Heart right ventricle (tissue), 16 donors: ENCODE data around the gene NR2C1. TPM values are rescaled to one million over a fixed set of nuclear protein-coding genes. Genes with fewer than 3 reads are reported as not detected.

Experiments used
- ATAC-seq, 8 donors: fragments of 200-7000 bp; cut with Tn5 transposase; one replicate each; pipeline ENCODE4 v1.9.1; 2020; ENCODE audit warnings: mild to moderate bottlenecking in 8 of 8, moderate library complexity in 8 of 8, moderate number of reproducible peaks in 1 of 8
- DNase-seq, 2 donors: peaks; one replicate each; pipeline ENCODE4 v3.0.0-alpha.2; 2020
- H3K27ac ChIP-seq, 10 donors: fragments of 200-600 bp; sonication (generic) in 2 of 10; one replicate each; pipeline versions ENCODE4 v1.5.0 to v1.8.0; 2020 to 2022; ENCODE audit warnings: mild to moderate bottlenecking in 3 of 10
- H3K27me3 ChIP-seq, 7 donors: fragments of 200-600 bp; one replicate each; pipeline ENCODE4 v1.8.0; 2021 to 2022; ENCODE audit warnings: mild to moderate bottlenecking in 2 of 7
- H3K36me3 ChIP-seq, 9 donors: fragments of 200-600 bp; sonication (generic) in 1 of 9; one replicate each; pipeline versions ENCODE4 v1.5.0 to v1.8.0; 2020 to 2022; ENCODE audit warnings: mild to moderate bottlenecking in 2 of 9
- H3K4me1 ChIP-seq, 9 donors: fragments of 200-600 bp; sonication (generic) in 1 of 9; one replicate each; pipeline versions ENCODE4 v1.5.0 to v1.8.0; 2020 to 2022; ENCODE audit warnings: mild to moderate bottlenecking in 4 of 9
- H3K4me3 ChIP-seq, 10 donors: fragments of 200-600 bp; sonication (generic) in 2 of 10; one replicate each; pipeline versions ENCODE4 v1.5.0 to v1.8.0; 2020 to 2022; ENCODE audit warnings: mild to moderate bottlenecking in 7 of 10, moderate library complexity in 2 of 10
- H3K9me3 ChIP-seq, 11 donors: fragments of 200-600 bp in 10 of 11; sonication (generic) in 2 of 11; one replicate each; pipeline versions ENCODE4 v1.5.0 to v1.8.0; 2013 to 2022; ENCODE audit warnings: mild to moderate bottlenecking in 2 of 11, control low read depth in 1 of 11, moderate library complexity in 1 of 11
- CTCF ChIP-seq, 9 donors: fragments of 200-600 bp; sonication (generic) in 2 of 9; IDR thresholded peaks; one replicate each; pipeline versions ENCODE4 v1.5.0 to v1.8.0; 2021 to 2022; ENCODE audit warnings: antibody characterized with exemption in 9 of 9, mild to moderate bottlenecking in 5 of 9, moderate library complexity in 1 of 9
- WGBS, 2 donors: extraction: QIAGEN DNeasy Blood & Tissue Kit; methylation state at CpG; one replicate each; pipeline ENCODE4 v1.1.7; 2013; ENCODE audit warnings: inconsistent platforms in 1 of 2; 5-methylcytosine and 5-hydroxymethylcytosine counted together
- intact Hi-C, 10 donors: fragments of 100-400 bp; cut with DNase I; formaldehyde crosslinking; loops; one replicate each; pipeline versions ENCODE4 v1.11.1 to v1.14.2; 2022
- polyA plus RNA-seq, 2 donors: library from polyadenylated mRNA; stranded (reverse); fragments of 200-250 nt; gene quantifications; one replicate each; pipeline ENCODE4 v1.2.3, GENCODE V29; 2013
- total RNA-seq, 10 donors: library from RNA; stranded (reverse); fragmentation: NEBNext Ultra II Directional in 3 of 10; extraction: Animal tissue kit (Norgen Biotek cat#: 25700) in 3 of 10; gene quantifications; one replicate each; pipeline versions ENCODE4 v1.2.1 to v1.2.4, GENCODE V29; 2021 to 2023
- donor health status: Arrhythmogenic right ventricular cardiomyopathy.
- donor health status: ischemic (EF 13 %, LVEDD 7.1; RV severe dilation, severe dysfunction).
- donor health status: healthy with polysubstance abuse.
- donor health status: DM: no; HTN: yes; CAD: no.
- donor health status: DM: no; HTN: no; CAD: no.
- donor health status: ischemic (EF 25% LVEDD 6.9; RV normal size, moderate dysfunction).
- donor health status: ischemic (EF 25% LVEDD 5.7; RV mildly dilated, moderate dysfunction).
- donor health status: healthy.
- donor health status: DM: yes; HTN: yes; CAD: no.
- donor health status: Ischemic cardiomyopathy.
- donor health status: ischemic (EF 35%, LVEDD 5.7; RV mildly dilated, moderate dysfunction).
- donor health status: nonischemic (EF 11% LVEDD 7.7; RV severe dilation, severe dysfunction).
- donor health status: DM: yes; HTN: yes; CAD: no.
- donor health status: PGD.
- donor health status: ischemic (EF 29% LVEDD 5.4; RV normal size, mild dysfunction).
- donor health status: nonischemic (EF 23%, LVEDD 6.1; RV moderate dilation, normal function).

Gene NR2C1
- total and polyA plus RNA-seq, 12 donors, result 11.3 to 189 (median 38.3) TPM

GRCh38 chr12:95060951-95061350, 12.5 kb downstream of the NR2C1 start:
- no peak for DNase-seq
- peak overlapping the region in 2 of 10 donors; percentile 5 to 45 for H3K27ac ChIP-seq
- no peak overlapping the region for H3K4me3 ChIP-seq
- TF ChIP-seq CTCF (IDR thresholded peaks at IDR 0.05), result no peak
- no peaks in the 10 kb centered on the region for H3K27me3 ChIP-seq
- H3K4me1 ChIP-seq, result no peaks in the 10 kb centered on the region
- 88 to 94% methylated on average over 1 of the region's 1 CpG for WGBS, 2 donors
- intact Hi-C loops, result no loop called here
- H3K36me3 ChIP-seq, result peaks cover 0 to 100% (median 60%) of the 10 kb centered on the region in 9 donors
- H3K9me3 ChIP-seq, result no peaks in the 10 kb centered on the region
- ATAC-seq, result no peak

- Histone ChIP-seq H3K4me3 (no peak overlapping the region), H3K9me3 (no peaks in the 10 kb centered on the region), H3K27me3 (no peaks in the 10 kb centered on the region), H3K27ac (peak overlapping the region in 7 of 10 donors; percentile 5 to 52 (median 35)), H3K4me1 (no peaks in the 10 kb centered on the region), H3K36me3 (peaks cover 0 to 100% (median 57%) of the 10 kb centered on the region in 9 donors)
- intact Hi-C loops, result no loop called here
- peak in 4 of 8 donors; percentile 52 to 73 (median 58) for ATAC-seq
- WGBS, 2 donors, result 69 to 71% methylated on average over 4 of the region's 4 CpGs
- no peak for TF ChIP-seq CTCF (IDR thresholded peaks at IDR 0.05)
- no peak for DNase-seq
Observed at GRCh38 chr12:95059984-95060383, 13.4 kb downstream of the NR2C1 start.

GRCh38 chr12:95057424-95057823, 16.0 kb downstream of the NR2C1 start:
- Histone ChIP-seq H3K4me3 (no peak overlapping the region), H3K36me3 (peaks cover 0 to 100% (median 66%) of the 10 kb centered on the region in 9 donors), H3K4me1 (no peaks in the 10 kb centered on the region), H3K9me3 (no peaks in the 10 kb centered on the region), H3K27me3 (no peaks in the 10 kb centered on the region), H3K27ac (no peak overlapping the region)
- WGBS, 2 donors, result 97% methylated on average over 3 of the region's 3 CpGs
- intact Hi-C loops, result no loop called here
- DNase-seq (no peak), ATAC-seq (no peak)
- no peak for TF ChIP-seq CTCF (IDR thresholded peaks at IDR 0.05)

- Histone ChIP-seq H3K27ac (no peak overlapping the region), H3K9me3 (no peaks in the 10 kb centered on the region), H3K4me1 (no peaks in the 10 kb centered on the region), H3K36me3 (peaks cover 0 to 100% (median 71%) of the 10 kb centered on the region in 9 donors), H3K4me3 (no peak overlapping the region), H3K27me3 (no peaks in the 10 kb centered on the region)
- intact Hi-C loops, result no loop called here
- DNase-seq (no peak), ATAC-seq (no peak)
- 82 to 91% methylated on average over 2 of the region's 2 CpGs for WGBS, 2 donors
- no peak for TF ChIP-seq CTCF (IDR thresholded peaks at IDR 0.05)
Observed at GRCh38 chr12:95055057-95055456, 18.4 kb downstream of the NR2C1 start.
